Spinal cord (tissue), 10 donors: ENCODE measurements around the gene PAPPA2. TPM values are rescaled to one million over a fixed set of nuclear protein-coding genes. Genes with fewer than 3 reads are reported as not detected.
A peak's percentile ranks its signal among the peaks of the same experiment; 100 is the strongest.

Source experiments
- DNase-seq, 6 donors: peaks; one replicate each; pipeline versions ENCODE4 v3.0.0 to v3.0.0-alpha.2; 2013 to 2015; ENCODE audit warnings: low spot score in 6 of 6, low read depth in 4 of 6
- H3K27ac ChIP-seq: one replicate; pipeline ENCODE4 v1.5.1; 2013; ENCODE audit warnings: low read depth, low read length, control low read depth
- H3K27me3 ChIP-seq: one replicate; pipeline ENCODE4 v1.6.1; 2013; ENCODE audit warnings: low read length; ENCODE audit not compliant: control insufficient read depth, insufficient read depth
- H3K36me3 ChIP-seq: one replicate; pipeline ENCODE4 v1.6.1; 2013; ENCODE audit warnings: low read length; ENCODE audit not compliant: control insufficient read depth, insufficient read depth
- H3K4me1 ChIP-seq: one replicate; pipeline ENCODE4 v1.6.1; 2013; ENCODE audit warnings: low read length; ENCODE audit not compliant: control insufficient read depth, insufficient read depth
- H3K4me3 ChIP-seq: one replicate; pipeline ENCODE4 v1.5.1; 2013; ENCODE audit warnings: low read depth, low read length, control low read depth
- H3K9me3 ChIP-seq: one replicate; pipeline ENCODE4 v1.6.1; 2013; ENCODE audit warnings: low read length; ENCODE audit not compliant: control insufficient read depth, insufficient read depth
- WGBS: methylation state at CpG from one replicate; pipeline ENCODE4 v1.1.5; 2013; ENCODE audit warnings: missing lambda C conversion rate; ENCODE audit not compliant: insufficient coverage; 5-methylcytosine and 5-hydroxymethylcytosine counted together
- polyA plus RNA-seq, 2 donors: library from polyadenylated mRNA; unstranded; fragments of 120-200 nt; gene quantifications; one replicate each; pipeline ENCODE4 v1.2.1, GENCODE V29; 2013; ENCODE audit not compliant: insufficient read length in 2 of 2
- total RNA-seq, 2 donors: library from RNA; depleted of rRNA in 1 of 2; stranded (reverse); fragments of 120-200 nt in 1 of 2; fragments of >200 nt in 1 of 2; gene quantifications; one replicate each; pipeline versions ENCODE4 v1.2.3 to v1.2.4, GENCODE V29; 2013 to 2014
- donor health status: healthy.

PAPPA2 gene
- total and polyA plus RNA-seq, 4 donors, result 1.8 to 3.9 (median 3.0) TPM

- Histone ChIP-seq H3K4me1 (no peaks in the 10 kb centered on the region), H3K27ac (no peak overlapping the region), H3K4me3 (no peak overlapping the region), H3K36me3 (no peaks in the 10 kb centered on the region), H3K9me3 (no peaks in the 10 kb centered on the region), H3K27me3 (no peaks in the 10 kb centered on the region)
- no peak for DNase-seq
- no CpG with 5 or more reads among the region's 7 CpGs for WGBS
These were observed 392.1 kb downstream of the PAPPA2 start for GRCh38 chr1:176854758-176855745.

GRCh38 chr1:176857632-176858031, 394.7 kb downstream of the PAPPA2 start:
- H3K9me3 ChIP-seq, result no peaks in the 10 kb centered on the region
- 87% methylated on average over 3 of the region's 4 CpGs for WGBS
- no peaks in the 10 kb centered on the region for H3K4me1 ChIP-seq
- no peak overlapping the region for H3K4me3 ChIP-seq
- H3K27me3 ChIP-seq, result no peaks in the 10 kb centered on the region
- H3K36me3 ChIP-seq, result peaks cover 6% of the 10 kb centered on the region
- no peak for DNase-seq
- no peak overlapping the region for H3K27ac ChIP-seq

GRCh38 chr1:176858433-176858916, 395.5 kb downstream of the PAPPA2 start:
- Histone ChIP-seq H3K27me3 (no peaks in the 10 kb centered on the region), H3K36me3 (peaks cover 10% of the 10 kb centered on the region), H3K9me3 (no peaks in the 10 kb centered on the region), H3K4me3 (no peak overlapping the region), H3K27ac (no peak overlapping the region), H3K4me1 (no peaks in the 10 kb centered on the region)
- peak in 1 of 6 donors; percentile 62 for DNase-seq
- 50% methylated on average over 1 of the region's 4 CpGs for WGBS

DNA sequence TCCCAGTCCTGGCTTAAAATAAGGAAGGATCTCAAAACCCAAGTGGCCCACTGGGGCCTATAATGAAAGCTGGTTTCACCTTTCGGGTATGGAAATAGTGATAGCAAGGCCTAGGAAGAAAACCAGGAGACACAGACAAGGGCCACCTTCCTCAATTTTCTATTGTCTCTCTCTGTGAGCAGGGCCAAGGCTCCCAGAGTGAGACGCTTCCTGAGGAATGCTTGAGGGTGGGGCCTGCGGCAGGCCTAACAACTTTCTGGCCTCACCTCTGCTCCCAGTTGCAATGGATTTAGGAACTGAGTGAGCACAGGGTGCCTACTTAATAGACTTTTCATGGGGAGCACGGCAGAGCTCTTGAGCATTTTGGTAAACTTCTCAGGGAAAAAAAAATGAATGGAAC, 400.6 kb downstream of the PAPPA2 start:
- 90% methylated on average over 3 of the region's 4 CpGs for WGBS
- Histone ChIP-seq H3K9me3 (no peaks in the 10 kb centered on the region), H3K27ac (no peak overlapping the region), H3K27me3 (no peaks in the 10 kb centered on the region), H3K36me3 (peaks cover 26% of the 10 kb centered on the region), H3K4me3 (no peak overlapping the region), H3K4me1 (no peaks in the 10 kb centered on the region)
- no peak for DNase-seq

DNA sequence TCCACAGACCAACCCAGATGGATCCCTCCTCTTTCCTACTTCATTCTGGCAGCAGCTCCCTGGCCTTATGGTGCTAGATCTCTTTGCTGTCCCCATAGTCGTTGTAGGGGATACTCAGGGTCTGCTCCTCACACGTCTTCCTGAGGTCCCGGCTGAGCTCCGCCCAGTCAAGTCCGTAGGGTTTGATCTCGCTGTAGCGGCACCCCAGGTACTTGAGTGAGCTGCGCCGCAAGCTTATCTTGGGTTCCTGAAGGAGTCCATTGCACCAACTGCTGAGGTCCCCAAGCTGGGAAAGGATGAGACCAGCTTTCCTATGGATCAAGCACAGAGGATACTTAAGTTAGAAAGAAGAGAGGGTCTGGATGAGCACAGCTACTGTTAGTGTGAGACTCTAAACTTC, 401.2 kb downstream of the PAPPA2 start:
- Histone ChIP-seq H3K27me3 (no peaks in the 10 kb centered on the region), H3K36me3 (peaks cover 26% of the 10 kb centered on the region), H3K9me3 (no peaks in the 10 kb centered on the region), H3K4me1 (no peaks in the 10 kb centered on the region), H3K4me3 (no peak overlapping the region), H3K27ac (no peak overlapping the region)
- 97% methylated on average over 9 of the region's 9 CpGs for WGBS
- no peak for DNase-seq

DNA sequence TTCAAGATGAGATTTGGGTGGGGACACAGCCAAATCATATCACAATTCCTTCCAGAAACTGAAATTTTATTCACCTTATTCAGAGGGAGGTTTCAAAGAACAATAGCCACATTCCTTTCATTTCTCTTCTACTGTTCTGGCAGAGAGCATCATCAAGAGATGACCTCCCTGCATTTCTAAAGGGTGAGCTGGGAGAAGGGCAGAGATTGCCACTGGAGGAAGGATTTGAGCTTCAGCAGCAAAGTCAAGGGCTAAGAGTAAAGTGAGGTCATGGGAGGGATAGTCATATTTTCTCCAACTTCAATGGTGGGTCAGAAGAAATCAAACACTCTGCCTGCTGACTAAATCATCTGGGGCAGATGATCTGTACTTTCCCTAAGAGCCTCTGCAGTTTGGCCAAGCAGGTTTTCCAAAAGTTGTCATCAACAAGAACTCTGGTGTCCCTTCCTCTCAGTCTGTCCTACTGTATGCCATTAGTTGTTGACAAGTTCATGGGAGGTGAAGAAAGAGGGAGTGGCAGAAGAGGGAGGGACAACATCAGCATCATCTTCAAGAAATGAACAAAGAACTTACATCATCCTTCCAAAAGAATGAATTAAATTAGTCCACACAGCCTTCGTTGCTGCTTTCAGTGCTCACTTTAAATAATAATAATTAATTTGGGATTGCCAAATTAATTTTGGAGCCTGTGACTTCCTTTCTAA, 403.2 kb downstream of the PAPPA2 start:
- no CpG with 5 or more reads among the region's 1 CpG for WGBS
- Histone ChIP-seq H3K36me3 (peaks cover 33% of the 10 kb centered on the region), H3K4me3 (no peak overlapping the region), H3K4me1 (no peaks in the 10 kb centered on the region), H3K27me3 (no peaks in the 10 kb centered on the region), H3K27ac (no peak overlapping the region), H3K9me3 (no peaks in the 10 kb centered on the region)
- no peak for DNase-seq

GRCh38 chr1:176869577-176869976, 406.6 kb downstream of the PAPPA2 start:
- no peak for DNase-seq
- H3K36me3 ChIP-seq, result peaks cover 20% of the 10 kb centered on the region
- no peaks in the 10 kb centered on the region for H3K9me3 ChIP-seq
- H3K4me1 ChIP-seq, result no peaks in the 10 kb centered on the region
- WGBS, result 97% methylated on average over 3 of the region's 4 CpGs
- no peak overlapping the region for H3K4me3 ChIP-seq
- no peak overlapping the region for H3K27ac ChIP-seq
- no peaks in the 10 kb centered on the region for H3K27me3 ChIP-seq

- WGBS, result 100% methylated on average over 2 of the region's 4 CpGs
- Histone ChIP-seq H3K36me3 (peaks cover 44% of the 10 kb centered on the region), H3K27me3 (no peaks in the 10 kb centered on the region), H3K9me3 (no peaks in the 10 kb centered on the region), H3K4me1 (no peaks in the 10 kb centered on the region), H3K27ac (no peak overlapping the region), H3K4me3 (no peak overlapping the region)
- no peak for DNase-seq
These were observed 414.1 kb downstream of the PAPPA2 start for GRCh38 chr1:176876966-176877515.

DNA sequence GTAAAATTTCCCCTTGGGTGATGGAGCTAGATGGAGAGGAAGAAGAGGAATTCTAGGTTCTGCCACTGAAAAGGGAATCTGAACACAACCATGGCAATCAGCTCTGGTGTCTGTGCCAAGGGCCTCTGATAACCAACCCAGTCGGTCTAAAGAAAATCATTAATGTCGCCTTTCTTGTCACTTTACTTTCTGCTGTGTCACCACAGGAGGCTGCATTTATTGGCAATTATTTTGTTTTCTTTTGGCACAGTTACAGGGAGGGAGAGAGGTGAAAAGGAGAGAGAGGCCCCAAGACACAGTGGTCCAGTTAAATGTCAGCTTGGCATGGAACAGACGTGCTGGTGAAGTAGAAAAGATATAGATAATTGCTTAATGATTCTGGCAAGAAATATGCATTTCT, 414.6 kb downstream of the PAPPA2 start:
- Histone ChIP-seq H3K4me1 (no peaks in the 10 kb centered on the region), H3K36me3 (peaks cover 47% of the 10 kb centered on the region), H3K27me3 (no peaks in the 10 kb centered on the region), H3K9me3 (no peaks in the 10 kb centered on the region), H3K27ac (no peak overlapping the region), H3K4me3 (no peak overlapping the region)
- peak in 2 of 6 donors; percentile 19 to 35 for DNase-seq
- 25% methylated on average over 1 of the region's 3 CpGs for WGBS
